HEK293T (cell line): ENCODE measurements around the gene PLEKHM1.

Experiments
- CTCF ChIA-PET: fragments of 350-600 bp; formaldehyde crosslinking; extraction: SDS; loops from one replicate; lab custom pipeline; 2021; ENCODE audit warnings: antibody characterized with exemption, inconsistent platforms; lab: Yijun Ruan, JAX
- POLR2A ChIA-PET: fragments of 350-600 bp; formaldehyde crosslinking; extraction: SDS; loops from one replicate; lab custom pipeline; 2020; ENCODE audit warnings: antibody characterized with exemption, inconsistent platforms; lab: Yijun Ruan, JAX
- DNase-seq: peaks from one replicate; pipeline ENCODE4 v3.0.0; 2012; ENCODE audit warnings: mixed read lengths; ENCODE audit errors: extremely low spot score
- ARNT ChIP-seq: fragments of 450-650 bp; IDR thresholded peaks from 2 replicates; pipeline ENCODE4 v1.6.1; 2017; ENCODE audit warnings: mild to moderate bottlenecking
- BHLHE40 ChIP-seq: fragments of 450-650 bp; IDR thresholded peaks from 2 replicates; pipeline ENCODE4 v1.6.1; 2016; ENCODE audit warnings: mild to moderate bottlenecking, moderate library complexity, borderline replicate concordance
- CTBP1 ChIP-seq: fragments of 450-650 bp; IDR thresholded peaks from 2 replicates; pipeline ENCODE4 v1.6.1; 2016; ENCODE audit warnings: borderline replicate concordance
- ELF4 ChIP-seq: fragments of 450-650 bp; IDR thresholded peaks from 2 replicates; pipeline ENCODE4 v1.6.1; 2017; ENCODE audit warnings: antibody characterized with exemption
- FOXA1 ChIP-seq: fragments of 450-650 bp; IDR thresholded peaks from 2 replicates; pipeline ENCODE4 v1.6.1; 2016; ENCODE audit warnings: mild to moderate bottlenecking
- FOXK2 ChIP-seq: fragments of 450-650 bp; IDR thresholded peaks from 2 replicates; pipeline ENCODE4 v1.6.1; 2016; ENCODE audit warnings: mild to moderate bottlenecking
- FOXM1 ChIP-seq: fragments of 450-650 bp; IDR thresholded peaks from 2 replicates; pipeline ENCODE4 v1.6.1; 2017; ENCODE audit warnings: mild to moderate bottlenecking, borderline replicate concordance
- HDGF ChIP-seq: fragments of 450-650 bp; IDR thresholded peaks from 2 replicates; pipeline ENCODE4 v1.6.1; 2017; ENCODE audit warnings: antibody characterized with exemption, borderline replicate concordance
- L3MBTL2 ChIP-seq: fragments of 450-650 bp; conservative IDR thresholded peaks from 2 replicates; pipeline ENCODE4 v1.6.1; 2016; ENCODE audit warnings: mild to moderate bottlenecking
- LEF1 ChIP-seq: fragments of 450-650 bp; IDR thresholded peaks from 2 replicates; pipeline ENCODE4 v1.6.1; 2017; ENCODE audit warnings: mild to moderate bottlenecking, borderline replicate concordance
- NFRKB ChIP-seq: fragments of 450-650 bp; IDR thresholded peaks from 2 replicates; pipeline ENCODE4 v1.6.1; 2016; ENCODE audit warnings: mild to moderate bottlenecking, moderate library complexity
- SP1 ChIP-seq: fragments of 450-650 bp; IDR thresholded peaks from 2 replicates; pipeline ENCODE4 v1.6.1; 2017
- SUZ12 ChIP-seq: fragments of 450-650 bp; IDR thresholded peaks from 2 replicates; pipeline ENCODE4 v1.6.1; 2016; ENCODE audit warnings: mild to moderate bottlenecking
- TARDBP ChIP-seq: fragments of 450-650 bp; IDR thresholded peaks from 2 replicates; pipeline ENCODE4 v1.6.1; 2016
- ZNF384 ChIP-seq: fragments of 450-650 bp; IDR thresholded peaks from 2 replicates; pipeline ENCODE4 v1.6.1; 2016
- TF ChIP-seq, protein P1 (sequence below): fragments of 450-650 bp; IDR thresholded peaks from 2 replicates; pipeline ENCODE4 v1.6.1; 2016

The PLEKHM1 gene

GRCh38 chr17:45394913-45395568, 95.5 kb downstream of the PLEKHM1 start:
- POLR2A ChIA-PET: interaction anchor here (1.4 kb wide), 1 partner anchor 31 kb away, joined by 4 read pairs; no protein-coding TSS in a partner anchor
- CTCF ChIA-PET: interaction anchor here (0.6 to 2.9 kb wide), 7 partner anchors 10 to 260 kb away, joined by 3 to 11 read pairs (median 4); partner anchors contain the start of gene ACBD4
- TF ChIP-seq, protein P1, sequence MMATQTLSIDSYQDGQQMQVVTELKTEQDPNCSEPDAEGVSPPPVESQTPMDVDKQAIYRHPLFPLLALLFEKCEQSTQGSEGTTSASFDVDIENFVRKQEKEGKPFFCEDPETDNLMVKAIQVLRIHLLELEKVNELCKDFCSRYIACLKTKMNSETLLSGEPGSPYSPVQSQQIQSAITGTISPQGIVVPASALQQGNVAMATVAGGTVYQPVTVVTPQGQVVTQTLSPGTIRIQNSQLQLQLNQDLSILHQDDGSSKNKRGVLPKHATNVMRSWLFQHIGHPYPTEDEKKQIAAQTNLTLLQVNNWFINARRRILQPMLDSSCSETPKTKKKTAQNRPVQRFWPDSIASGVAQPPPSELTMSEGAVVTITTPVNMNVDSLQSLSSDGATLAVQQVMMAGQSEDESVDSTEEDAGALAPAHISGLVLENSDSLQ: no peak
- TF ChIP-seq ELF4 (no peak), L3MBTL2 (no peak), TARDBP (no peak), NFRKB (no peak), SP1 (no peak), CTBP1 (no peak), FOXA1 (no peak), SUZ12 (no peak), ARNT (no peak), HDGF (no peak), FOXK2 (no peak), LEF1 (no peak), BHLHE40 (no peak), FOXM1 (no peak)
- peak; percentile 85 for DNase-seq

DNA sequence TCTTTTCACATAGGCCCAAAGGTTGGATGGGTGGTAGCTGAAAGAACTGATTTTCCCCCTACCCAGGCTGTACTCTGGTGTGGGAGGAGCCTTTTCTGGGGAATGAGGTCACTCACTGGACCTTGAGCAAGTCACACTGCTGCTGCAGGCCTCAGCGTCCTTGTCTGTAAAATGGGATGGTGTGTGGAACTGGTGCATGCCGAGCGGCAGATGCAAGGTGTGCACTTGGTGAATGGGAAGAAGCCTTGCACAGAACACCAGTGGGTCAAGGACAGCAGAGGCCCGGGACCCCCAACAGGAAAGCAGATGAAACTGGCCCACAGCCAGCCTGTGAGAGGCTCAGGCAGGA, 96.0 kb downstream of the PLEKHM1 start:
- ChIA-PET CTCF (interaction anchor here (1.4 to 2.9 kb wide), 5 partner anchors 9 to 259 kb away, joined by 4 to 11 read pairs (median 7); partner anchors contain the start of gene ACBD4), POLR2A (interaction anchor here (1.4 kb wide), 1 partner anchor 31 kb away, joined by 4 read pairs; no protein-coding TSS in a partner anchor)
- no peak for TF ChIP-seq HDGF
- TF ChIP-seq FOXM1: no peak
- no peak for TF ChIP-seq CTBP1
- no peak for TF ChIP-seq NFRKB
- TF ChIP-seq ARNT: no peak
- no peak for TF ChIP-seq BHLHE40
- no peak for TF ChIP-seq SP1
- no peak for TF ChIP-seq SUZ12
- no peak for TF ChIP-seq TARDBP
- no peak for DNase-seq

DNA sequence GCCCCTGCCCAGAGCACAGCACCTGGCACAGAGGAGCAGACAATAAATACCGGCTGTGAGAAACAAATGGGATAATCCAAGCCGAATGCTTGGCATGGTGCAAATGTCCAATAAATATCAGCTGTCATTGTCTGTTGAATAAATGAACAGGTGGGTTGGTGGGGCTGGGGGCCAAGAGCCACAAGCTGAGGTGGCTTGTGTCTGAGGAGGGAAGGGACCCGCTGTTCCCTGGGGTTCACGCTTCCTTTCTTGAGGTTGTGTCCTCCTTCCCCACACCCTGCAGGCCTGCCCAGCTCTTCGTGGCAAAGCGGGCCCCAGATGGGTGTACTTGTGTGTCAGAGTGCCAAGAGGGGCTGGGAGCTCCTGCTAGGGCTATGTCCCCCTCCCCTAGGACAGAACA, 96.4 kb downstream of the PLEKHM1 start:
- no peak for DNase-seq
- no peak for TF ChIP-seq NFRKB
- no peak for TF ChIP-seq HDGF
- no peak for TF ChIP-seq SP1
- ChIA-PET CTCF (interaction anchor here (0.6 to 2.9 kb wide), 4 partner anchors 9 to 259 kb away, joined by 3 to 11 read pairs (median 8); partner anchors contain the start of gene ACBD4), POLR2A (interaction anchor here (1.4 kb wide), 1 partner anchor 32 kb away, joined by 4 read pairs; no protein-coding TSS in a partner anchor)

DNA sequence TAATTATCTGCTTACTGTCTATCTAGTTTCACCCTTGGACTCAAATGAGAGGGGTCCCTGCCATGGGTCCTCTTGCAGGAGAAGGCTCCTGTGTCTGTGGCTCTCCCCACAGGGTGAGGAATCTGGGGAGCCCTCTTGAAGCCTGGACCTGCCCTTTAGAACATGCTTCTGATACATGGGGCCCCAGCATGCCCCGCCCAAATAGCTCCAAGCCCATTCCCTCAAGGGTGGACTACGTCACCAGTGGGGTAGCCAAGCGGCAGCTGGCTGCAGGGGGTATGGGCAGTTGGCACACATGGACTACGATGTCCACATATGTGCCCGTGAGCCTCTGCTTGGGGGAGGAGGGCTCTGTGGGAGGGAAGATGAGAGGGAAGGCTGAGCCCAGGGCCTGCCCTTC, 97.1 kb downstream of the PLEKHM1 start:
- ChIA-PET CTCF (interaction anchor here (0.6 to 2.9 kb wide), 6 partner anchors 8 to 258 kb away, joined by 3 to 11 read pairs (median 6); partner anchors contain the start of gene ACBD4), POLR2A (interaction anchor here (1.2 kb wide), 1 partner anchor 32 kb away, joined by 4 read pairs; no protein-coding TSS in a partner anchor)
- TF ChIP-seq NFRKB: no peak
- TF ChIP-seq BHLHE40: no peak
- no peak for TF ChIP-seq SUZ12
- TF ChIP-seq FOXA1: no peak
- TF ChIP-seq L3MBTL2: no peak
- TF ChIP-seq FOXM1: no peak
- no peak for TF ChIP-seq LEF1
- DNase-seq: no peak

GRCh38 chr17:45391918-45392317, 98.6 kb downstream of the PLEKHM1 start:
- ChIA-PET CTCF (interaction anchor here (1.0 to 2.9 kb wide), 3 partner anchors 115 to 257 kb away, joined by 4 to 11 read pairs (median 9); partner anchors contain the start of gene ACBD4), POLR2A (no interaction called here)
- TF ChIP-seq SP1 (no peak), FOXK2 (no peak)
- DNase-seq: no peak

GRCh38 chr17:45391291-45391690, 99.2 kb downstream of the PLEKHM1 start:
- ChIA-PET POLR2A (no interaction called here), CTCF (interaction anchor here (2.7 kb wide), 1 partner anchor 114 kb away, joined by 9 read pairs; no protein-coding TSS in a partner anchor)

More at GRCh38 chr17:45391291-45391690, 99.2 kb downstream of the PLEKHM1 start:
- no peak for DNase-seq
- no peak for TF ChIP-seq HDGF
- TF ChIP-seq ELF4: no peak
- no peak for TF ChIP-seq BHLHE40
- no peak for TF ChIP-seq CTBP1
- TF ChIP-seq FOXM1: no peak
- no peak for TF ChIP-seq FOXA1
- TF ChIP-seq, protein P1: no peak
- TF ChIP-seq FOXK2: no peak
- no peak for TF ChIP-seq LEF1
- no peak for TF ChIP-seq SP1
- no peak for TF ChIP-seq TARDBP
- no peak for TF ChIP-seq ARNT
- TF ChIP-seq L3MBTL2: no peak
- TF ChIP-seq SUZ12: no peak
- TF ChIP-seq NFRKB: no peak
- no peak for TF ChIP-seq ZNF384
